H1 (cell line): ENCODE measurements around the gene XRRA1. TPM values are rescaled to one million over a fixed set of nuclear protein-coding genes. Genes with fewer than 3 reads are reported as not detected.

Experiments
- MAFK ChIP-seq: IDR thresholded peaks from 2 replicates; pipeline ENCODE4 v1.6.1; 2012; ENCODE audit warnings: low read depth, mild to moderate bottlenecking, improper control_type of control experiment, low read length
- SIRT6 ChIP-seq: IDR thresholded peaks from one replicate; pipeline ENCODE4 v1.7.1; 2012; ENCODE audit warnings: low read length, inconsistent platforms
- SIX5 ChIP-seq: IDR thresholded peaks from 2 replicates; pipeline ENCODE4 v1.6.1; 2011; ENCODE audit warnings: mild to moderate bottlenecking, low read depth, low read length
- USF2 ChIP-seq: IDR thresholded peaks from 2 replicates; pipeline ENCODE4 v1.6.1; 2011; ENCODE audit warnings: low read length, improper control_type of control experiment
- YY1 ChIP-seq: IDR thresholded peaks from 2 replicates; pipeline ENCODE4 v1.6.1; 2011; ENCODE audit warnings: low read depth, mild to moderate bottlenecking, low read length
- polyA plus RNA-seq, 7 experiments: library from polyadenylated mRNA; depleted of rRNA in 3 of 7; stranded (reverse) in 5 of 7; unstranded in 2 of 7; fragments of >200 nt in 5 of 7; fragments of 200-250 nt in 2 of 7; gene quantifications; 1 replicate in 5 of 7; 2 replicates in 1 of 7; 4 replicates in 1 of 7; pipeline versions ENCODE4 v1.2.1 to v1.2.3, GENCODE V29; 2011 to 2013; ENCODE audit warnings: missing spikeins in 2 of 7, mixed read lengths in 2 of 7
- total RNA-seq: library from RNA; stranded (reverse); fragmentation: NEBNext Ultra II Directional; extraction: Animal tissue kit (Norgen Biotek cat#: 25700); gene quantifications from 2 replicates; pipeline ENCODE4 v1.2.1, GENCODE V29; 2021

XRRA1 gene
- total and polyA plus RNA-seq, 2 of the 8 experiments (the other 6 are each of a cell fraction or from before 2014, with no cell fraction given) = 2.1 to 7.1 TPM

GRCh38 chr11:74863410-74863809 is 85.5 kb downstream of the XRRA1 start (continued):
- TF ChIP-seq MAFK (no peak), SIX5 (no peak), SIRT6 (no peak), USF2 (no peak), YY1 (no peak)
